PC-9 (cell line): ENCODE data around the gene C6orf15. TPM values are rescaled to one million over a fixed set of nuclear protein-coding genes. Genes with fewer than 3 reads are reported as not detected.

Experiments
- BruUV-seq: library from RNA; stranded (reverse); fragments of 400-500 nt; replicated peaks from 2 replicates; lab custom pipeline; 2021; lab: Mats Ljungman, UMichigan
- CTCF ChIA-PET: fragments of 300-600 bp; sonication (Branson Sonifier 250); formaldehyde crosslinking; loops from one replicate; lab custom pipeline; 2022; ENCODE audit warnings: antibody characterized with exemption; lab: Charles Lee
- POLR2A ChIA-PET: fragments of 300-600 bp; sonication (Branson Sonifier 250); formaldehyde crosslinking; loops from one replicate; lab custom pipeline; 2022; ENCODE audit warnings: antibody characterized with exemption; ENCODE audit not compliant: unreplicated experiment; lab: Charles Lee
- DNase-seq, 2 experiments: peaks; one replicate each; pipeline versions ENCODE4 v3.0.0 to v3.0.0-alpha.2; 2015 to 2022; ENCODE audit warnings: mixed read lengths in 1 of 2
- H2AFZ ChIP-seq: fragments of 200-600 bp; sonication (generic); 2 replicates; pipeline ENCODE4 v1.8.1; 2017; ENCODE audit warnings: antibody characterized with exemption
- H3F3A ChIP-seq: fragments of 200-600 bp; sonication (generic); 2 replicates; pipeline ENCODE4 v1.8.1; 2017; ENCODE audit warnings: antibody characterized with exemption, mild to moderate bottlenecking, low read depth; ENCODE audit not compliant: insufficient read depth
- H3K27ac ChIP-seq: fragments of 200-600 bp; sonication (generic); 2 replicates; pipeline ENCODE4 v1.6.1; 2016; ENCODE audit warnings: mixed run types
- H3K27me3 ChIP-seq: fragments of 200-600 bp; sonication (generic); 2 replicates; pipeline ENCODE4 v1.6.1; 2016; ENCODE audit warnings: low read depth, mixed run types; ENCODE audit not compliant: insufficient read depth
- H3K36me3 ChIP-seq: fragments of 200-600 bp; sonication (generic); 2 replicates; pipeline ENCODE4 v1.6.1; 2016; ENCODE audit warnings: low read depth, mixed run types
- H3K4me1 ChIP-seq: fragments of 200-600 bp; sonication (generic); replicated peaks from 2 replicates; pipeline ENCODE4 v1.6.1; 2016; ENCODE audit warnings: mixed run types; ENCODE audit not compliant: insufficient read depth
- H3K4me2 ChIP-seq: fragments of 200-600 bp; sonication (generic); 2 replicates; pipeline ENCODE4 v1.6.1; 2017; ENCODE audit warnings: mixed run types
- H3K4me3 ChIP-seq: fragments of 200-600 bp; sonication (generic); 2 replicates; pipeline ENCODE4 v1.6.1; 2016; ENCODE audit warnings: mixed run types
- H3K79me2 ChIP-seq: fragments of 200-600 bp; sonication (generic); 2 replicates; pipeline ENCODE4 v1.6.1; 2017; ENCODE audit warnings: low read depth, mixed run types
- H3K9me2 ChIP-seq: fragments of 200-600 bp; sonication (generic); 2 replicates; pipeline ENCODE4 v1.8.1; 2017; ENCODE audit warnings: mild to moderate bottlenecking; ENCODE audit not compliant: insufficient read depth
- H3K9me3 ChIP-seq: fragments of 200-600 bp; sonication (generic); 2 replicates; pipeline ENCODE4 v1.8.1; 2016; ENCODE audit warnings: low read depth; ENCODE audit not compliant: insufficient read depth
- H4K20me1 ChIP-seq: fragments of 200-600 bp; sonication (generic); 2 replicates; pipeline ENCODE4 v1.8.1; 2017; ENCODE audit not compliant: insufficient read depth
- EZH2 ChIP-seq: fragments of 200-600 bp; sonication (generic); IDR thresholded peaks from 2 replicates; pipeline ENCODE4 v1.8.0; 2017; ENCODE audit warnings: antibody characterized with exemption, low read depth
- intact Hi-C: fragments of 100-400 bp; cut with micrococcal nuclease; formaldehyde crosslinking; loops from one replicate; pipeline ENCODE4 v1.10.0; 2022; ENCODE audit not compliant: unreplicated experiment
- total RNA-seq: library from RNA; stranded (reverse); gene quantifications from 2 replicates; pipeline ENCODE4 v1.2.3, GENCODE V29; 2021
- TF ChIP-seq, protein P1 (sequence below): fragments of 200-600 bp; sonication (generic); conservative IDR thresholded peaks from 2 replicates; pipeline ENCODE4 v1.6.1; 2017; ENCODE audit warnings: mixed run types, antibody characterized with exemption, mild to moderate bottlenecking, moderate library complexity

Gene C6orf15
- total RNA-seq, 1 experiment from 2014 or later: 21.6 TPM

DNA sequence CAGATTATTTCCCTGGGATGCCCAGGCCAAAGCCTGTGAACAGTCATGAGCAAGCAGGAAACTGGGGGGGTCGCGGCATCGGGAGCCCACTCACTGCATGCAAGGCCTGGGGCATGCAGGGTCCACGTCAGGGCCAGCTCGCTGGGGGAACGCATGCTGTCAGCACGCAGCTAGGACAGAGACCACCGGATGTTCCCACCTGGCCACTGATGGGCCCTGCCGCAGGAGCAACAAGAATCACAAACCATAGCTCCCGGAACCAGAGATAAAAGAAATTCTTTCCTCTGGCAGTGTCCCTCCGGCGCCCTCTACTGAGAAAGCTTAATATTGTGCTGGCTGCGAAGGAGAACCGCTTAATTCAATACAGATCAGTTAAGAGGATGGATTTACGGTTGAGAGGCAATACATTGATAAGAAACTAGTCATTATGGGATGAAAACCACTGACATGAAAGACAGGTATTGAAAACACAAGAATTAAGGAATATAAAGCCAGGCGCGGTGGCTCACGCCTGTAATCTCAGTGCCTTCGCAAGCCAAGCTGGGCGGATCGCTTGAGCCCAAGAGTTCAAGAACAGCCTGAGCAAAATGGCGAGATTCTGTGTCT is 32.6 kb downstream of the C6orf15 start:
- no peaks in the 10 kb centered on the region for H3K79me2 ChIP-seq
- peak; percentile 46 to 64 for DNase-seq
- ChIA-PET CTCF (interaction anchor here (0.6 to 2.9 kb wide), 15 partner anchors 9 to 547 kb away, joined by 3 to 20 read pairs (median 4); partner anchors contain the start of genes GTF2H4 and PSORS1C1), POLR2A (interaction anchor here (0.5 kb wide), 1 partner anchor 195 kb away, joined by 3 read pairs; the partner anchor contains the start of gene DDR1)
- no peak overlapping the region for H2AFZ ChIP-seq
- H3K4me1 ChIP-seq: no peaks in the 10 kb centered on the region
- no peaks in the 10 kb centered on the region for H4K20me1 ChIP-seq
- H3K27ac ChIP-seq: no peak overlapping the region
- no peak overlapping the region for H3K4me2 ChIP-seq
- H3F3A ChIP-seq: no peaks in the 10 kb centered on the region
- H3K27me3 ChIP-seq: no peaks in the 10 kb centered on the region
- no TSS peak for BruUV-seq
- intact Hi-C loops: loop anchor here (2.0 kb wide), 2 partner anchors 113 to 165 kb away; partner anchors contain the start of gene VARS2
- no peaks in the 10 kb centered on the region for H3K9me2 ChIP-seq
- TF ChIP-seq, protein P1, sequence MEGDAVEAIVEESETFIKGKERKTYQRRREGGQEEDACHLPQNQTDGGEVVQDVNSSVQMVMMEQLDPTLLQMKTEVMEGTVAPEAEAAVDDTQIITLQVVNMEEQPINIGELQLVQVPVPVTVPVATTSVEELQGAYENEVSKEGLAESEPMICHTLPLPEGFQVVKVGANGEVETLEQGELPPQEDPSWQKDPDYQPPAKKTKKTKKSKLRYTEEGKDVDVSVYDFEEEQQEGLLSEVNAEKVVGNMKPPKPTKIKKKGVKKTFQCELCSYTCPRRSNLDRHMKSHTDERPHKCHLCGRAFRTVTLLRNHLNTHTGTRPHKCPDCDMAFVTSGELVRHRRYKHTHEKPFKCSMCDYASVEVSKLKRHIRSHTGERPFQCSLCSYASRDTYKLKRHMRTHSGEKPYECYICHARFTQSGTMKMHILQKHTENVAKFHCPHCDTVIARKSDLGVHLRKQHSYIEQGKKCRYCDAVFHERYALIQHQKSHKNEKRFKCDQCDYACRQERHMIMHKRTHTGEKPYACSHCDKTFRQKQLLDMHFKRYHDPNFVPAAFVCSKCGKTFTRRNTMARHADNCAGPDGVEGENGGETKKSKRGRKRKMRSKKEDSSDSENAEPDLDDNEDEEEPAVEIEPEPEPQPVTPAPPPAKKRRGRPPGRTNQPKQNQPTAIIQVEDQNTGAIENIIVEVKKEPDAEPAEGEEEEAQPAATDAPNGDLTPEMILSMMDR: peak; percentile 90
- no peak for TF ChIP-seq EZH2
- no peaks in the 10 kb centered on the region for H3K9me3 ChIP-seq
- no peaks in the 10 kb centered on the region for H3K36me3 ChIP-seq
- H3K4me3 ChIP-seq: no peak overlapping the region

DNA sequence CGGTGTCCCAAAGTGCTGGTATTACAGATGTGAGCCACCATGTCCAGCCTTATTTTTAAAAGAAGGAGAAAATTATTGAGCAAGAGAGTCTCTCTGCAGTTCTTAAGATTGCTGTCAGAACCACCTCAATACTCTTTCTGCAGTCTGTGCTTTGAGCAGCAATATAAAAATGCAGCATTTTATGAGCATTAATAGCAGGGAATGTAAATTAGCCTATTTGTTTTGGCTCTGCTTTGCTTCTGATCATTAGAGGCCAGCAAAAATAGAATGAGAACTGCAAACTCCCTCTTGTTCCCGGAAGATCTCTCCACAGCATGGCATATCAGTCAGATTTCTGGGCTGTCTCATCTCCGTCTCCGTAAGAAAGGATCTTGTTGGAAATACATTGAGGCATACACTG is 35.8 kb downstream of the C6orf15 start:
- ChIA-PET CTCF (no interaction called here), POLR2A (no interaction called here)
- Histone ChIP-seq H3K27ac (no peak overlapping the region), H3F3A (no peaks in the 10 kb centered on the region), H3K79me2 (no peaks in the 10 kb centered on the region), H3K9me2 (no peaks in the 10 kb centered on the region), H3K36me3 (no peaks in the 10 kb centered on the region), H3K27me3 (no peaks in the 10 kb centered on the region), H3K4me1 (no peaks in the 10 kb centered on the region), H3K4me3 (no peak overlapping the region), H4K20me1 (no peaks in the 10 kb centered on the region), H3K4me2 (no peak overlapping the region), H2AFZ (no peak overlapping the region), H3K9me3 (no peaks in the 10 kb centered on the region)
- TF ChIP-seq, protein P1: no peak
- TF ChIP-seq EZH2: no peak
- intact Hi-C loops: no loop called here
- BruUV-seq: no TSS peak
- no peak for DNase-seq

DNA sequence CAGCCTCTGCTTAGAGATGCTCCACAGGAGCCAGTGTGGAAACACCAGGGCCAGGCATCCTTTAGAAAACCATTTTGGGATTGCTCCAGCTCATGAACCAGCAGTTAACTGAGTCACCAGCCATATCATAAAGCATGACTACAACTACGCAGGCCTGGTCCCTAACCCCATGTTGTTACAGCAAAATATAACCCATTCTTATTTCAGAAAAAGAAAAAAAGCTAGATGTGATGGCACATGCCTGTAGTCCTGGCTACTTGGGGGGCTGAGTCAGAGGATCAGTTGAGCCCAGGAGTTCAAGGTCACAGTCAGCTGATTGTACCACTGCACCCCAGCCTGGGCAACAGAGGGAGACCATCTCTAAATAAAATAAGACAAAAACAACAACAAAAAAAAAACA is 36.8 kb downstream of the C6orf15 start:
- Histone ChIP-seq H3K9me2 (no peaks in the 10 kb centered on the region), H3K36me3 (no peaks in the 10 kb centered on the region), H3F3A (no peaks in the 10 kb centered on the region), H3K4me3 (no peak overlapping the region), H3K9me3 (no peaks in the 10 kb centered on the region), H3K4me2 (no peak overlapping the region), H3K4me1 (peaks cover under 1% of the 10 kb centered on the region; the same call in 1 of the 2 replicates), H3K27ac (no peak overlapping the region), H4K20me1 (no peaks in the 10 kb centered on the region), H2AFZ (no peak overlapping the region), H3K79me2 (no peaks in the 10 kb centered on the region), H3K27me3 (no peaks in the 10 kb centered on the region)
- no TSS peak for BruUV-seq
- ChIA-PET POLR2A (no interaction called here), CTCF (interaction anchor here (0.6 kb wide), 1 partner anchor 193 kb away, joined by 11 read pairs; no protein-coding TSS in a partner anchor)
- DNase-seq: no peak
- no peak for TF ChIP-seq EZH2
- TF ChIP-seq, protein P1: no peak
- intact Hi-C loops: no loop called here
